CD14-positive monocyte (primary cell): ENCODE measurements around the gene TMEM88. TPM values are rescaled to one million over a fixed set of nuclear protein-coding genes. Genes with fewer than 3 reads are reported as not detected.

Source experiments
- DNase-seq, 3 donors: peaks; one replicate each; pipeline ENCODE4 v3.0.0-alpha.2; 2011 to 2022
- H2AFZ ChIP-seq: 2 replicates; pipeline ENCODE4 v1.6.0; 2012; ENCODE audit warnings: mild to moderate bottlenecking, low read depth, low read length, inconsistent platforms; ENCODE audit not compliant: insufficient read depth, poor library complexity, severe bottlenecking
- H3K27ac ChIP-seq, 2 donors: 1 replicate in 1 of 2; 2 replicates in 1 of 2; pipeline ENCODE4 v1.5.1; 2012 to 2013; ENCODE audit warnings: low read length in 2 of 2, control low read depth in 1 of 2, inconsistent platforms in 1 of 2, low read depth in 1 of 2, mild to moderate bottlenecking in 1 of 2
- H3K27me3 ChIP-seq, 2 donors: one replicate each; pipeline versions ENCODE4 v1.6.0 to v1.6.1; 2011 to 2013; ENCODE audit warnings: low read length in 2 of 2; ENCODE audit not compliant: control insufficient read depth in 2 of 2, insufficient read depth in 2 of 2
- H3K36me3 ChIP-seq, 2 donors: replicated peaks in 1 of 2; 1 replicate in 1 of 2; 2 replicates in 1 of 2; pipeline versions ENCODE4 v1.5.1 to v1.6.1; 2012 to 2013; ENCODE audit warnings: low read length in 2 of 2, control low read depth in 1 of 2, inconsistent platforms in 1 of 2, mild to moderate bottlenecking in 1 of 2; ENCODE audit not compliant: insufficient read depth in 2 of 2, control insufficient read depth in 1 of 2
- H3K4me1 ChIP-seq, 2 donors: 1 replicate in 1 of 2; 2 replicates in 1 of 2; pipeline versions ENCODE4 v1.5.1 to v1.6.1; 2012 to 2013; ENCODE audit warnings: low read length in 2 of 2, control low read depth in 1 of 2, inconsistent platforms in 1 of 2, mild to moderate bottlenecking in 1 of 2, moderate library complexity in 1 of 2; ENCODE audit not compliant: insufficient read depth in 2 of 2, control insufficient read depth in 1 of 2
- H3K4me2 ChIP-seq: replicated peaks from 2 replicates; pipeline ENCODE3; 2012; ENCODE audit warnings: low read length, moderate library complexity, mild to moderate bottlenecking; ENCODE audit not compliant: poor library complexity, severe bottlenecking; ENCODE audit errors: extremely low read depth
- H3K4me3 ChIP-seq, 3 experiments: fragments of 200-600 bp in 1 of 3; sonication (generic) in 1 of 3; replicated peaks in 1 of 3; 1 replicate in 2 of 3; 2 replicates in 1 of 3; pipeline ENCODE4 v1.5.1; 2011 to 2013; ENCODE audit warnings: low read length in 3 of 3, mild to moderate bottlenecking in 3 of 3, control low read depth in 2 of 3, low read depth in 2 of 3, inconsistent platforms in 1 of 3, moderate library complexity in 1 of 3
- H3K79me2 ChIP-seq: 2 replicates; pipeline ENCODE4 v1.6.0; 2012; ENCODE audit warnings: mild to moderate bottlenecking, control low read depth, inconsistent platforms, low read length, moderate library complexity; ENCODE audit not compliant: insufficient read depth
- H3K9ac ChIP-seq: 2 replicates; pipeline ENCODE4 v1.6.0; 2017; ENCODE audit warnings: low read length, mild to moderate bottlenecking; ENCODE audit not compliant: insufficient read depth, poor library complexity, severe bottlenecking
- H3K9me3 ChIP-seq, 2 donors: replicated peaks in 1 of 2; 1 replicate in 1 of 2; 2 replicates in 1 of 2; pipeline versions ENCODE4 v1.5.1 to v1.6.1; 2012 to 2013; ENCODE audit warnings: low read length in 2 of 2, control low read depth in 1 of 2; ENCODE audit not compliant: control insufficient read depth in 1 of 2, insufficient read depth in 1 of 2
- H4K20me1 ChIP-seq: 2 replicates; pipeline ENCODE4 v1.6.0; 2012; ENCODE audit warnings: mild to moderate bottlenecking, low read length, control low read depth, moderate library complexity; ENCODE audit not compliant: insufficient read depth
- H3K27ac Mint-ChIP-seq, 7 donors: one replicate each; pipeline ENCODE4 v1.8.0; 2020; ENCODE audit warnings: mild to moderate bottlenecking in 7 of 7, mixed read lengths in 7 of 7, moderate library complexity in 6 of 7, inconsistent platforms in 2 of 7
- H3K27me3 Mint-ChIP-seq, 3 donors: one replicate each; pipeline ENCODE4 v1.8.0; 2021 to 2022; ENCODE audit warnings: low read depth in 3 of 3, mild to moderate bottlenecking in 3 of 3, mixed read lengths in 3 of 3, moderate library complexity in 3 of 3, inconsistent platforms in 1 of 3
- H3K36me3 Mint-ChIP-seq, 2 donors: one replicate each; pipeline ENCODE4 v1.8.0; 2020; ENCODE audit warnings: mixed read lengths in 2 of 2, inconsistent platforms in 1 of 2, mild to moderate bottlenecking in 1 of 2
- H3K4me1 Mint-ChIP-seq: one replicate; pipeline ENCODE4 v1.8.0; 2020; ENCODE audit warnings: mild to moderate bottlenecking, mixed read lengths
- H3K4me3 Mint-ChIP-seq, 2 donors: one replicate each; pipeline ENCODE4 v1.8.0; 2020; ENCODE audit warnings: mild to moderate bottlenecking in 2 of 2, mixed read lengths in 2 of 2, moderate library complexity in 1 of 2
- H3K9me3 Mint-ChIP-seq, 7 donors: one replicate each; pipeline ENCODE4 v1.8.0; 2020 to 2022; ENCODE audit warnings: mixed read lengths in 7 of 7, mild to moderate bottlenecking in 6 of 7, moderate library complexity in 6 of 7, inconsistent platforms in 2 of 7
- WGBS: methylation state at CpG from one replicate; pipeline ENCODE4 v1.1.5; 2013; ENCODE audit warnings: missing lambda C conversion rate; ENCODE audit not compliant: insufficient coverage; 5-methylcytosine and 5-hydroxymethylcytosine counted together
- intact Hi-C, 2 donors: fragments of 100-400 bp; cut with micrococcal nuclease; formaldehyde crosslinking; loops; one replicate each; pipeline versions ENCODE4 v1.15.0 to v1.15.1; 2023
- polyA minus RNA-seq: library from RNA; depleted of rRNA, polyadenylated mRNA; stranded (reverse); fragments of >200 nt; gene quantifications from 2 replicates; pipeline ENCODE4 v1.2.3, GENCODE V29; 2012
- polyA plus RNA-seq, 3 donors: library from polyadenylated mRNA; depleted of rRNA in 1 of 3; unstranded in 2 of 3; stranded (reverse) in 1 of 3; fragments of 300-500 nt in 2 of 3; fragments of >200 nt in 1 of 3; fragmentation: Illumina TruSeq in 2 of 3; gene quantifications; 1 replicate in 2 of 3; 2 replicates in 1 of 3; pipeline ENCODE4 v1.2.3, GENCODE V29; 2012 to 2021
- total RNA-seq, 12 experiments: library from RNA in 1 of 12; stranded (reverse) in 1 of 12; fragments of 120-200 nt in 1 of 12; gene quantifications; one replicate each; pipeline ENCODE4 v1.2.4 and lab custom pipeline; 2013 to 2026; ENCODE audit warnings: mixed read lengths in 6 of 12, inconsistent platforms in 1 of 12
- TF ChIP-seq, protein P1 (sequence below): fragments of 200-600 bp; IDR thresholded peaks from one replicate; pipeline ENCODE4 v1.8.0; 2022; ENCODE audit warnings: antibody characterized with exemption, mild to moderate bottlenecking

TMEM88 gene, protein sequence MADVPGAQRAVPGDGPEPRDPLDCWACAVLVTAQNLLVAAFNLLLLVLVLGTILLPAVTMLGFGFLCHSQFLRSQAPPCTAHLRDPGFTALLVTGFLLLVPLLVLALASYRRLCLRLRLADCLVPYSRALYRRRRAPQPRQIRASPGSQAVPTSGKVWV
- 1.3 TPM for total RNA-seq (2013)
- polyA plus RNA-seq (10 to 100 TPM in 1 of 3 donors, not detected in 2; 10.2 TPM), polyA minus RNA-seq (5.1 and 8.2 TPM in 2 replicates), total RNA-seq (lab: John Stamatoyannopoulos, UW) (2.4 to 37.2 (median 10.4) reads per million in 11 experiments)

DNA sequence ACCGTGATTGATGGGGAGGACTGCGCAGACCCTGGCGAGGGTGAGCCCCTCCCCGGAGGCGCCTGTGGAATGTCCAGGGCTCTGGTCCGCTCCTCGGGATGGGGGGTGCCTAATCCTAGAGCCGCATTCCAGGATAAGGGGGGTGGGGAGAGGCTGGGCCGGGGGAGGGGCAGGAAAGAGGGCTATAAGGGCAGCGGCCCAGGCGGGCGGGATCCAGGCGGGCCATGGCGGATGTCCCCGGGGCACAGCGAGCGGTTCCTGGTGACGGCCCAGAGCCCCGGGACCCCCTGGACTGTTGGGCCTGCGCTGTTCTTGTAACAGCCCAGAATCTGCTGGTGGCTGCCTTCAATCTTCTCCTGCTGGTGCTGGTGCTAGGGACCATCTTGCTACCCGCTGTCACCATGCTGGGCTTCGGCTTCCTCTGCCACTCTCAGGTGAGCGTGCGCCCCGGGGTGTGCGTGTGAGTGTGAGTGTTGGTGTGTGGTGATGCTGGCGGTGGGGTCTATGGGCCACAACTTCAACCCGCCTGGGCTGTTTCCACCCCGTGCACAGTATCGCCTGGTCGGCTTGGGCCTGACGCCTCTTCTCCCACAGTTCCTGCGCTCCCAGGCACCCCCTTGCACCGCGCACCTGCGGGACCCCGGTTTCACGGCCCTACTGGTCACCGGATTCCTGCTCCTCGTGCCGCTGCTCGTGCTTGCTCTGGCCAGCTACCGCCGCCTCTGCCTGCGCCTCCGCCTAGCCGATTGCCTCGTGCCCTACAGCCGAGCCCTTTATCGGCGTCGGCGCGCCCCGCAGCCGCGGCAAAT is at the start of gene TMEM88:
TMEM88 (plus strand) TSS at position 216 of the 809 bp plus-strand sequence; CDS start at position 225, 9 bp downstream.
- H3K4me3 Mint-ChIP-seq, result no peak within 1 kb of the TSS
- Histone ChIP-seq H3K9me3 (no peaks in the 10 kb centered on the region), H3K4me1 (peaks cover 45 to 62% of the 10 kb centered on the region in 2 donors), H4K20me1 (peaks cover 66% of the 10 kb centered on the region), H2AFZ (no peak within 1 kb of the TSS), H3K4me2 (peak within 1 kb of the TSS; percentile 98), H3K79me2 (peaks cover 43% of the 10 kb centered on the region), H3K36me3 (peaks cover 42 to 55% of the 10 kb centered on the region in 2 donors), H3K4me3 (peak within 1 kb of the TSS in 1 of 3 experiments; percentile 95), H3K27ac (peak within 1 kb of the TSS; percentile 94 to 95), H3K27me3 (no peaks in the 10 kb centered on the region), H3K9ac (no peak within 1 kb of the TSS)
- 89% methylated on average over 52 of the region's 57 CpGs for WGBS
- peaks cover 0 to 4% (median 2%) of the 10 kb centered on the region in 3 donors for H3K27me3 Mint-ChIP-seq
- H3K27ac Mint-ChIP-seq, result peak within 1 kb of the TSS in 2 of 7 donors; percentile 61 to 70
- no peak for DNase-seq
- intact Hi-C loops, result no loop called here
- H3K36me3 Mint-ChIP-seq, result peaks cover 43 to 64% of the 10 kb centered on the region in 2 donors
- peaks cover 13% of the 10 kb centered on the region for H3K4me1 Mint-ChIP-seq
- TF ChIP-seq, protein P1, sequence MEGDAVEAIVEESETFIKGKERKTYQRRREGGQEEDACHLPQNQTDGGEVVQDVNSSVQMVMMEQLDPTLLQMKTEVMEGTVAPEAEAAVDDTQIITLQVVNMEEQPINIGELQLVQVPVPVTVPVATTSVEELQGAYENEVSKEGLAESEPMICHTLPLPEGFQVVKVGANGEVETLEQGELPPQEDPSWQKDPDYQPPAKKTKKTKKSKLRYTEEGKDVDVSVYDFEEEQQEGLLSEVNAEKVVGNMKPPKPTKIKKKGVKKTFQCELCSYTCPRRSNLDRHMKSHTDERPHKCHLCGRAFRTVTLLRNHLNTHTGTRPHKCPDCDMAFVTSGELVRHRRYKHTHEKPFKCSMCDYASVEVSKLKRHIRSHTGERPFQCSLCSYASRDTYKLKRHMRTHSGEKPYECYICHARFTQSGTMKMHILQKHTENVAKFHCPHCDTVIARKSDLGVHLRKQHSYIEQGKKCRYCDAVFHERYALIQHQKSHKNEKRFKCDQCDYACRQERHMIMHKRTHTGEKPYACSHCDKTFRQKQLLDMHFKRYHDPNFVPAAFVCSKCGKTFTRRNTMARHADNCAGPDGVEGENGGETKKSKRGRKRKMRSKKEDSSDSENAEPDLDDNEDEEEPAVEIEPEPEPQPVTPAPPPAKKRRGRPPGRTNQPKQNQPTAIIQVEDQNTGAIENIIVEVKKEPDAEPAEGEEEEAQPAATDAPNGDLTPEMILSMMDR, result no peak
- H3K9me3 Mint-ChIP-seq, result no peaks in the 10 kb centered on the region

GRCh38 chr17:7806587-7806986 is 48.3 kb upstream of the TMEM88 start:
- intact Hi-C loops, result no loop called here
- Histone ChIP-seq H3K4me2 (no peak overlapping the region), H3K27me3 (no peaks in the 10 kb centered on the region), H3K27ac (no peak overlapping the region), H3K36me3 (no peaks in the 10 kb centered on the region), H3K79me2 (no peaks in the 10 kb centered on the region), H3K9me3 (no peaks in the 10 kb centered on the region), H3K4me3 (no peak overlapping the region), H3K9ac (no peak overlapping the region), H2AFZ (no peak overlapping the region), H3K4me1 (peaks cover 10 to 19% of the 10 kb centered on the region in 2 donors), H4K20me1 (no peaks in the 10 kb centered on the region)
- TF ChIP-seq, protein P1, result no peak
- peaks cover 1 to 12% (median 9%) of the 10 kb centered on the region in 3 donors for H3K27me3 Mint-ChIP-seq
- H3K27ac Mint-ChIP-seq, result peak overlapping the region in 1 of 7 donors; percentile 37
- no peaks in the 10 kb centered on the region for H3K36me3 Mint-ChIP-seq
- 27% methylated on average over 3 of the region's 6 CpGs for WGBS
- peaks cover 13% of the 10 kb centered on the region for H3K4me1 Mint-ChIP-seq
- DNase-seq, result peak in 1 of 3 donors; percentile 18
- no peaks in the 10 kb centered on the region for H3K9me3 Mint-ChIP-seq
- no peak overlapping the region for H3K4me3 Mint-ChIP-seq
